NB4 (cell line): Measurements from ENCODE around the gene LYST.

ENCODE experiments used
- MAX ChIP-seq: IDR thresholded peaks from 2 replicates; pipeline ENCODE4 v1.6.1; 2011; ENCODE audit warnings: low read depth, low read length
- POLR2A ChIP-seq: IDR thresholded peaks from 2 replicates; pipeline ENCODE4 v1.6.1; 2011; ENCODE audit warnings: mild to moderate bottlenecking; ENCODE audit not compliant: insufficient read length; ENCODE audit errors: extremely low read depth

- no peak for TF ChIP-seq MAX
- TF ChIP-seq POLR2A, result no peak
Measured at GRCh38 chr1:235784950-235785349, 81.8 kb downstream of the LYST start.
